ENCODE data around the gene GLE1. TPM values are rescaled to one million over a fixed set of nuclear protein-coding genes. Genes with fewer than 3 reads are reported as not detected.

The GLE1 gene
- total and polyA plus RNA-seq, 8 donors, result 21.6 to 31.8 (median 28.9) TPM

- H3K27me3 ChIP-seq, result no peaks in the 10 kb centered on the region
- DNase-seq (peak in 2 of 4 donors; percentile 77 to 84), ATAC-seq (no peak)
- no peaks in the 10 kb centered on the region for H3K9me3 ChIP-seq
- peak overlapping the region; percentile 94 to 97 for H3K27ac ChIP-seq
- no peaks in the 10 kb centered on the region for H3K36me3 ChIP-seq
- peaks cover 36 to 78% of the 10 kb centered on the region in 2 donors for H3K4me1 ChIP-seq
- intact Hi-C loops (cut with DNase I), result no loop called here
- peak overlapping the region; percentile 86 to 97 for H3K4me3 ChIP-seq
- TF ChIP-seq CTCF (IDR thresholded peaks at IDR 0.05), result no peak
These were observed 49.2 kb downstream of the GLE1 start for GRCh38 chr9:128553728-128554127.

- peak overlapping the region; percentile 94 to 97 for H3K27ac ChIP-seq
- intact Hi-C loops (cut with DNase I), result no loop called here
- DNase-seq (peak in 3 of 4 donors; percentile 41 to 68 (median 46)), ATAC-seq (peak; percentile 14)
- H3K4me1 ChIP-seq, result peaks cover 39 to 82% of the 10 kb centered on the region in 2 donors
- no peaks in the 10 kb centered on the region for H3K36me3 ChIP-seq
- H3K27me3 ChIP-seq, result no peaks in the 10 kb centered on the region
- H3K4me3 ChIP-seq, result peak overlapping the region; percentile 86 to 97
- TF ChIP-seq CTCF (IDR thresholded peaks at IDR 0.05), result no peak
- H3K9me3 ChIP-seq, result no peaks in the 10 kb centered on the region
These were observed 49.8 kb downstream of the GLE1 start for GRCh38 chr9:128554155-128554862.

GRCh38 chr9:128555180-128555721 lies 50.7 kb downstream of the GLE1 start:
- H3K4me1 ChIP-seq, result peaks cover 40 to 77% of the 10 kb centered on the region in 2 donors
- intact Hi-C loops (cut with DNase I), result no loop called here
- no peaks in the 10 kb centered on the region for H3K36me3 ChIP-seq
- DNase-seq (peak in 1 of 4 donors; percentile 57), ATAC-seq (no peak)
- peak overlapping the region; percentile 62 to 94 for H3K27ac ChIP-seq
- no peak for TF ChIP-seq CTCF (IDR thresholded peaks at IDR 0.05)
- H3K4me3 ChIP-seq, result peak overlapping the region; percentile 86 to 97
- no peaks in the 10 kb centered on the region for H3K27me3 ChIP-seq
- H3K9me3 ChIP-seq, result no peaks in the 10 kb centered on the region

- H3K9me3 ChIP-seq, result no peaks in the 10 kb centered on the region
- no peaks in the 10 kb centered on the region for H3K27me3 ChIP-seq
- ATAC-seq, result no peak
- TF ChIP-seq CTCF (IDR thresholded peaks at IDR 0.05), result no peak
- no peak overlapping the region for H3K4me3 ChIP-seq
- H3K27ac ChIP-seq, result peak overlapping the region; percentile 20 to 94
- H3K36me3 ChIP-seq, result no peaks in the 10 kb centered on the region
- no peak for DNase-seq
- H3K4me1 ChIP-seq, result peaks cover 40 to 68% of the 10 kb centered on the region in 2 donors
- intact Hi-C loops (cut with DNase I), result no loop called here
These were observed 51.8 kb downstream of the GLE1 start for GRCh38 chr9:128556276-128556675.

- H3K27ac ChIP-seq, result peak overlapping the region; percentile 20 to 33
- ATAC-seq, result no peak
- no peaks in the 10 kb centered on the region for H3K27me3 ChIP-seq
- peaks cover 40 to 63% of the 10 kb centered on the region in 2 donors for H3K4me1 ChIP-seq
- intact Hi-C loops (cut with DNase I), result no loop called here
- H3K9me3 ChIP-seq, result no peaks in the 10 kb centered on the region
- no peak overlapping the region for H3K4me3 ChIP-seq
- DNase-seq, result no peak
- peaks cover 0 to 2% of the 10 kb centered on the region in 2 donors for H3K36me3 ChIP-seq
- TF ChIP-seq CTCF (IDR thresholded peaks at IDR 0.05), result no peak
These were observed 52.6 kb downstream of the GLE1 start for GRCh38 chr9:128556926-128557634.
